IPS-20b (cell line): ENCODE data around the gene SDK1.
"Not testable (repeated sequence)": the region's sequence is repeated elsewhere in the genome, so short reads cannot be mapped to it uniquely, and the experiment has no call there.

Source experiments
- H3K27ac ChIP-seq: one replicate; pipeline ENCODE4 v1.5.1; 2013; ENCODE audit warnings: low read length
- H3K27me3 ChIP-seq: 2 replicates; pipeline ENCODE4 v1.6.1; 2013; ENCODE audit warnings: mild to moderate bottlenecking, low read length, inconsistent platforms; ENCODE audit not compliant: insufficient read depth
- H3K36me3 ChIP-seq: 2 replicates; pipeline ENCODE4 v1.6.1; 2013; ENCODE audit warnings: low read depth, mild to moderate bottlenecking, inconsistent platforms, low read length, moderate library complexity; ENCODE audit not compliant: insufficient read depth
- H3K4me1 ChIP-seq: 2 replicates; pipeline ENCODE4 v1.6.1; 2013; ENCODE audit warnings: mild to moderate bottlenecking, control low read depth, inconsistent platforms, low read length, moderate library complexity; ENCODE audit not compliant: insufficient read depth
- H3K4me3 ChIP-seq: 2 replicates; pipeline ENCODE4 v1.5.1; 2013; ENCODE audit warnings: mild to moderate bottlenecking, low read length, inconsistent platforms
- H3K9ac ChIP-seq: 2 replicates; pipeline ENCODE4 v1.6.1; 2013; ENCODE audit warnings: low read depth, mild to moderate bottlenecking, inconsistent platforms, low read length, moderate library complexity
- H3K9me3 ChIP-seq: 2 replicates; pipeline ENCODE4 v1.6.1; 2013; ENCODE audit warnings: mild to moderate bottlenecking, low read depth, low read length, inconsistent platforms; ENCODE audit not compliant: insufficient read depth

Gene SDK1

GRCh38 chr7:3732395-3733005 is 431.4 kb downstream of the SDK1 start:
- Histone ChIP-seq H3K9ac (no peak overlapping the region), H3K4me3 (no peak overlapping the region), H3K27me3 (no peaks in the 10 kb centered on the region)

DNA sequence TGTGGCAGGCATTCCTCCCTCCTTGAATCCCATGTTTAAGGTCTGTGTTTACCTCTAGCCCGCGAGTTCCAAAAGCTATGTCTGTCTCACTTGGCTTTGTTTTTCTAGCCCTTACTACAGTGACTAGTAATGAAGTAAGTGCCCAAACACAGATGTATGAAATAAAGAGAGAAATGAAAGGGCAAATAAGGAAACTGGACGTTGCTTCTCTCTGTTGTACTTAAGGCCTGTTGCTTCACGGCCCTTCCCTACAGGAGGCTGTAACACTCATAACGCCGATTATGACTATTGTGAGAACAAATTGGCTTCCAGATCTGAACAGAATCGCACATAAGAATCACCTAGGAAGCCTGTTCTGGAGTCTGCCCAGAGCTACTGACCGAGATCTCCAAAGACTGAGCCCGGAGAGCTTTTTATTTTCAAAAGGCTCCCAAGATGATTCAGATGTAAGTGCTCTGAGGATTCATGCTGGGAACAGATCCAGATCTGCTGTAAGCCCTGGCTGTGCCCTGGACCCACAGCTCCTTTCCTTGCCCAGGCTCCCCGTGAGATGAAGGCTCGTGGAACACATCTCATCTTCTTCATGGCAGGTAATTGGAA is 432.6 kb downstream of the SDK1 start:
- H3K27me3 ChIP-seq: no peaks in the 10 kb centered on the region
- no peak overlapping the region for H3K4me3 ChIP-seq
- H3K36me3 ChIP-seq: no peaks in the 10 kb centered on the region
- peaks cover 15% of the 10 kb centered on the region for H3K9me3 ChIP-seq
- no peaks in the 10 kb centered on the region; the same call in 1 of the 2 replicates for H3K4me1 ChIP-seq
- no peak overlapping the region for H3K27ac ChIP-seq
- no peak overlapping the region for H3K9ac ChIP-seq

More at GRCh38 chr7:3732395-3733005, 431.4 kb downstream of the SDK1 start:
- no peak overlapping the region for H3K27ac ChIP-seq
- H3K4me1 ChIP-seq: no peaks in the 10 kb centered on the region; the same call in 1 of the 2 replicates
- H3K9me3 ChIP-seq: peaks cover 4% of the 10 kb centered on the region; the same call in 1 of the 2 replicates
- H3K36me3 ChIP-seq: no peaks in the 10 kb centered on the region

DNA sequence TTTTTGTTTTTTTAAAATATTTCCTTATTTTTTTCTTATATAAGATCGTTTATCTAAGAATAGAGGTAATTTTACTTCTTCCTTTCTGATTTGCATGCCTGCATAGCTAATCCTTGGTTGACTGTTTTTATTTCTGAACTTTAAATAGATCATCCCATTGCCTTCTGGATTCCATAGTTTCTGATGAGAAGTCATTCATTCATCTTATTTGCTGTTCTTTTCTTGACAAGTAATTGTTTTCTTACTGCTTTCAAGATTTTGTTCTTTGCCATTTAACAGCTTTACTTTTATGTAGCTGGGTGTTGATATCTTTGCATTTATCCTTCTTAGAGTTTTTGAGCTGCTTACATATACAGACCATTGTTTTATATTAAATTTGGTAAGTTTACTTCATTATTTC is 437.9 kb downstream of the SDK1 start:
- Histone ChIP-seq H3K27ac (no peak overlapping the region), H3K4me3 (no peak overlapping the region), H3K4me1 (no peaks in the 10 kb centered on the region), H3K9me3 (peaks cover 32% of the 10 kb centered on the region), H3K36me3 (no peaks in the 10 kb centered on the region), H3K9ac (no peak overlapping the region), H3K27me3 (no peaks in the 10 kb centered on the region)

- Histone ChIP-seq H3K9ac (no peak overlapping the region), H3K9me3 (peaks cover 32% of the 10 kb centered on the region)
Observed at GRCh38 chr7:3739983-3740382, 438.9 kb downstream of the SDK1 start.

GRCh38 chr7:3747467-3747866 is 446.4 kb downstream of the SDK1 start:
- H3K4me1 ChIP-seq: no peaks in the 10 kb centered on the region
- H3K27ac ChIP-seq: no peak overlapping the region
- no peak overlapping the region for H3K9ac ChIP-seq
- H3K9me3 ChIP-seq: no peaks in the 10 kb centered on the region
- no peak overlapping the region for H3K4me3 ChIP-seq
- H3K36me3 ChIP-seq: no peaks in the 10 kb centered on the region
- H3K27me3 ChIP-seq: no peaks in the 10 kb centered on the region

More at GRCh38 chr7:3739983-3740382, 438.9 kb downstream of the SDK1 start:
- Histone ChIP-seq H3K4me3 (no peak overlapping the region), H3K4me1 (no peaks in the 10 kb centered on the region), H3K36me3 (no peaks in the 10 kb centered on the region), H3K27ac (no peak overlapping the region), H3K27me3 (no peaks in the 10 kb centered on the region)

DNA sequence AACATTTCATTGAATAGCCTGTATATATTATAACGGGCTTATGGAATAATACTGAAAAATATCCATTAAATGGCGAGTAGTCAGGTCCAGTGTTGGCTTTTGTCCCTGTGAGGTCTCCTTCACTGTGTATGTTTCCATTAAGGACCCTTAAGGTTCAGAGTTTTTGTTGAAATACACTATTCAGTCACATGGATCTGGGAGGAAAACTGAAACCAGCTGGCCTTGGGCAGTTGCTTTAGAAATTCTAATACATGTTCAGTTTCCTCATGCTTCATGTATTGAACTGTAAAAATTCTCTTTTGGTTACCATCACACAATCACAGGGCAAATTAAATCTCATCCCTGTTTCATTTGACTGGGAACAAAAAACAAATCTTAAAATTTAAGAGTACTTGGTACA is 447.3 kb downstream of the SDK1 start:
- H3K4me3 ChIP-seq: no peak overlapping the region

DNA sequence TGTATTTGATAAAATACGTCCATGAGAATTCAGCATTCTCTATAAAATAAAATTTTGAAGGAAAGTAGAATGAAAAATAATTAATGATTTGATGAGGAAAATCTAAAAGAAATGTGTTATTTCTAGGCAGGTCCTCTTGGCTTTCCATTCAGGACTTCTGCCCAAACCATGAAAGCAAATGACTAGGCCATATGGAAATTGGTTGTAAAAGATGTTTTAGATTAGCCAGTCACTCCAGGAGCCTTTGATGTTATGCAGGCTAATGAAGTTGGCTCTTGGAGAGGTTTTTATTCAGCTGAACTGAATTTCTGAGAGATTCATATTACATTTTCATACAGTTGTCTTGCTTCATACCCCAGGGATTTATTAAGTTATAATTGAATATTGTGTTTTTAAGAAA is 452.8 kb downstream of the SDK1 start:
- Histone ChIP-seq H3K4me3 (no peak overlapping the region), H3K36me3 (no peaks in the 10 kb centered on the region), H3K27me3 (no peaks in the 10 kb centered on the region), H3K9me3 (no peaks in the 10 kb centered on the region), H3K4me1 (peaks cover 9% of the 10 kb centered on the region; the same call in 1 of the 2 replicates), H3K27ac (no peak overlapping the region), H3K9ac (no peak overlapping the region)

More for the DNA sequence above, 447.3 kb downstream of the SDK1 start:
- H3K27me3 ChIP-seq: no peaks in the 10 kb centered on the region
- H3K4me1 ChIP-seq: no peaks in the 10 kb centered on the region
- H3K9ac ChIP-seq: no peak overlapping the region
- H3K36me3 ChIP-seq: no peaks in the 10 kb centered on the region
- H3K27ac ChIP-seq: no peak overlapping the region
- H3K9me3 ChIP-seq: no peaks in the 10 kb centered on the region

DNA sequence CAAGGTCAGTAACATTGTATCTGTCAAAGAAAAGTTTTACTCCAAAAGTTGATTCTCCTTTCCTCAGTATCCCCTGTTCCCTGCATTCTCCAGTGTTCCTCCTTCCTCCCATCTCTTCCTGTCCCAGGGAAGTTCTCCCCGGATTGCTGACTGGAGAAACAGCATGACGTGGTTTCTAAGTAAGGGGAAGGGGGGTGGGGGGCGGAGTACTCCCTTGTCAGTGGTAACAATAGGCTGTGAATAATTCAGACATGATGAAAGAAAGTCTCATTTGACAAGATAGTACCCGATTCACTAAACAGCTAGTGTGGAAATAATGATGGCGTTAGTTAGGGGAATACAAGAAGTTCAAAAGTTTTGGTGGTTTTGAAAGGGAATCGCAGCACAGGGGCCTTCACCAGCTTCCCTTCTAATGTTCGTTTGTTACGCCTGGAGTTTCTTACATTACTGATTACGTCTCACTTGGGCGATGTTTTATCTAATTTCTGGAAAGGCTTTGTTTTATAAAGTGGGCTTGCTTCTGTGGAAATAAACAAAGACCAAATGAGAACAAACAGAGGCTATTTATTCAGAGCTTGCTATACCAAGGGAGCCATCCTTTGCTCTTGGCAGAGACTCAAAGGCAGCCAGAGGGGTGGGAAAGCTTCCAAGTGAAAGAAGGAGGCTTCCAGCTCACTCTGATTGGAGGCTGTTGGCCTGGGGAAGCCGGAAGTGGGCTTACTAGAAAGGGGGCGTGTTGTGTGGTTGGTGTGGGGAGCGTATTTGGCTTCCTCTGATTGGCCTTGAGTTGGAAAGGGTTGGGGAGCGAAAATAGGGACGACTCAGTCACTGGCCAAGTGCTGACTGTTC is 453.7 kb downstream of the SDK1 start:
- no peak overlapping the region for H3K4me3 ChIP-seq
- no peaks in the 10 kb centered on the region for H3K9me3 ChIP-seq
- H3K4me1 ChIP-seq: peaks cover 9% of the 10 kb centered on the region; the same call in 1 of the 2 replicates
- H3K36me3 ChIP-seq: no peaks in the 10 kb centered on the region
- H3K9ac ChIP-seq: no peak overlapping the region
- no peak overlapping the region for H3K27ac ChIP-seq
- no peaks in the 10 kb centered on the region for H3K27me3 ChIP-seq

DNA sequence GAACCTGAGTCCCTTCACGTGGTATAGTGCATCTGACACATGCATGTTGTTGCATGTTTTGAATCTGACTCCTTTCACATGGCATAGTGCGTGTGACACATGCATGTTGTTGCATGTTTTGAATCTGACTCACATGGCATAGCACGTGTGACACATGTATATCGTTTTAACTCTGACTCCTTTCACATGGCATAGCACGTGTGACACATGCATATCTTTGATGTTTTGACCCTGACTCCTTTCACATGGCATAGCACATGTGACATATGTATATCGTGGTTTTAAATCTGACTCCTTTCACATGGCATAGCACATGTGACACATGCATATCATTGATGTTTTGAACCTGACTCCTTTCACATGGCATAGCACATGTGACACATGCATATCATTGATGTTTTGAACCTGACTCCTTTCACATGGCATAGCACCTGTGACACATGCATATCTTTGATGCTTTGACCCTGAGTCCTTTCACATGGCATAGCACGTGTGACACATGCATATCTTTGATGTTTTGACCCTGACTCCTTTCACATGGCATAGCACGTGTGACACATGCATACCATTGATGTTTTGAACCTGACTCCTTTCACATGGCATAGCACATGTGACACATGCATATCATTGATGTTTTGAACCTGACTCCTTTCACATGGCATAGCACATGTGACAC is 454.9 kb downstream of the SDK1 start:
- H3K4me3 ChIP-seq, H3K27ac ChIP-seq, H3K9me3 ChIP-seq, H3K36me3 ChIP-seq, H3K27me3 ChIP-seq, H3K9ac ChIP-seq, H3K4me1 ChIP-seq: not testable (repeated sequence)

DNA sequence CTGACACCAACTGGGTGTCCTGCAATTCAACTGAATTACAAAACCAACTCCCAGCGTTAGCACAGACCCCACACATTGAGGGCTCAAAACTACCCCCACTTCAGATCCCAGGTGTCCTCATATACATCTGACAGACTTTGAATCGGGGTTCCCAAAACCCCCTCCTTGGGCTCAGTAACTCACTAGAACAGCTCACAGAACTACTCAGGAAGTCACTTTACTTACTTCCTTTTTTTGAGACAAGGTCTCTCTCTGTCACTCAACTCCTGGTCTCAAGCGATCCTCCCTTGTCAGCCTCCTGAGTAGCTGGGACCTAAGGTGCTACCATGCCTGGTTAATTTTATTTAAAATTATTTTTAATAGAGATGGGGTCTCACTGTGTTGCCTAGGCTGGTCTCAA is 456.0 kb downstream of the SDK1 start:
- H3K4me1 ChIP-seq: peaks cover 9% of the 10 kb centered on the region; the same call in 1 of the 2 replicates
- no peak overlapping the region for H3K27ac ChIP-seq
- H3K9ac ChIP-seq: no peak overlapping the region
- no peaks in the 10 kb centered on the region for H3K36me3 ChIP-seq
- no peak overlapping the region for H3K4me3 ChIP-seq
- no peaks in the 10 kb centered on the region for H3K27me3 ChIP-seq
- H3K9me3 ChIP-seq: no peaks in the 10 kb centered on the region

DNA sequence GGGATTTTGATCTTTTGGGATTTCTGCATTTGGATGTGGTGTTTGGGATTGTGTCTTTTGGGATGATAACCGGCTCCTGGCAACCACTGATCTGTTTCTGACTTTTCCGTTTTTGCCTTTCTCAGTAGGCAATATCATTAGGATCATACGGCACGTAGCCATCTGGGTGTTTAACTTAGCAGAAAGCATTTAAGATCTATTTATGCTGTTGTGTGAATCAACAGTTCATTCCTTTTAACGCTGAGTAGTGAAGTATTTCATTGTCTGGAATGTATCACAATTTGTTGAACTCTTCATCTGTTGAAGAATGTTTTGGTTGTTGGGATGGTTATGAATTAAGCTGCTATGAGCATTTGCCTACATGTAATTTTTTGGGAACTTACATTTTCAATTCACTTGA is 459.6 kb downstream of the SDK1 start:
- Histone ChIP-seq H3K9me3 (no peaks in the 10 kb centered on the region), H3K36me3 (no peaks in the 10 kb centered on the region), H3K27me3 (no peaks in the 10 kb centered on the region), H3K4me1 (no peaks in the 10 kb centered on the region), H3K4me3 (no peak overlapping the region), H3K27ac (no peak overlapping the region), H3K9ac (no peak overlapping the region)
